ENCODE results near the gene GLI3.
"Not testable (repeated sequence)": the region's sequence is repeated elsewhere in the genome, so short reads cannot be mapped to it uniquely, and the experiment has no call there.

- TF ChIP-seq POLR2A, CTCF (IDR thresholded peaks at IDR 0.05): not testable (repeated sequence)
Measured at GRCh38 chr7:42209085-42209484, 27.9 kb downstream of the GLI3 start.

Measured in adrenal gland (tissue), 5 donors.